GM18873 (cell line): ENCODE results near the gene P2RY6.

Source experiments
- ATAC-seq: cut with Tn5 transposase; IDR thresholded peaks from one replicate; pipeline ENCODE4 v1.9.1; 2021; ENCODE audit warnings: mild to moderate bottlenecking, moderate library complexity, moderate number of reproducible peaks; ENCODE audit not compliant: unreplicated experiment, low FRiP score

P2RY6 gene

DNA sequence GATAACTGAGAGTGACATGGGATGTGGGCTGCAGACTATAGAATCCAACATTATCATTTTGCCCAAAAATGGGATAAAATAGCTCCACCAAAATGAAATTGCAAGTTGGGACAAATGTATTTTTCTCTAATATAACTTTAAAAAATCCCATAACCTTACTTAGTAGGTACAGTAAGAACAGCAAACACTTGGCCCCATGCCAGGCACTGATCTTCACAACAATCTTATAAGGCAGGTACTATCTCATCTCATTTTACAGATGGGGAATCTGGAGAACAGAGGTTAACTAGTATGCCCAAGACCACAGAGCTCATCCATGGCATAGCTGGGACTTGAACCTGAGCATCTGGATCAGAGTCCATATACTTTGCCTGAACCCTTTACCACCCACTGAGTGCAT is 22.5 kb downstream of the P2RY6 start:
- ATAC-seq: no peak

DNA sequence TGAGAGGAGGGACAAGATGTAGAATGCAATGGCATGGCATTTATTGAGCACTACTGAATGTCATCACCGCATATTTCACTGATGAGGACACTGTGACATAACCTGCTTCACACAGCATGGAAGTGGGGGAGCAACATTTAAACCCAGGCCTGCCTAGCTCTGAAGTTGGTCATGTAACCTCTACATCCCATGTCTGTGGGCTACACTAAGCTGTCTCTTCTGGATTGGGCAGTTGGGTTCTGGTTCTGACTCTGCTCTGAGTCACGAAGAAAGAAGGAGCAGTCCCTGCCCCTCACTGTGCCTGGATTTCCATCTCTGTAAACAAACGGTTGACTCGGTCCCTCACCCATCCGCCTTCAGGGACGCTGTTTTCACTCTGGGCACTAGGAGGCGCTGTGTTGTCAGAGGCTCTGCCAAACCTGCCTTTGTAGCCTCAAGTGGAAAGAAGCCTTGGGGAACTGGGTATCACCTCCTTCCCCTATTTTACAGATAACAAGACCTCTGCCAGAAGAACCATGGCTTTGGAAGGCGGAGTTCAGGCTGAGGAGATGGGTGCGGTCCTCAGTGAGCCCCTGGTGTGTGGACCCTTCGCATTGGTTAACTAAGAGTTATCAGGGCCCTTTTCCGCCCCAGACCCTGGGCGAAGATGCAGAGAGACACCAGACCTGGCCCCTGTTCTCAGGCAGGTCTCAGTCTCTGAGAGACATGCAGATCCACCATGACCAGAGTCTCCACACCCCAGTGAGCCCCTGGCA is 23.3 kb downstream of the P2RY6 start:
- no peak for ATAC-seq

GRCh38 chr11:73295996-73296318 is 23.8 kb downstream of the P2RY6 start:
- no peak for ATAC-seq

DNA sequence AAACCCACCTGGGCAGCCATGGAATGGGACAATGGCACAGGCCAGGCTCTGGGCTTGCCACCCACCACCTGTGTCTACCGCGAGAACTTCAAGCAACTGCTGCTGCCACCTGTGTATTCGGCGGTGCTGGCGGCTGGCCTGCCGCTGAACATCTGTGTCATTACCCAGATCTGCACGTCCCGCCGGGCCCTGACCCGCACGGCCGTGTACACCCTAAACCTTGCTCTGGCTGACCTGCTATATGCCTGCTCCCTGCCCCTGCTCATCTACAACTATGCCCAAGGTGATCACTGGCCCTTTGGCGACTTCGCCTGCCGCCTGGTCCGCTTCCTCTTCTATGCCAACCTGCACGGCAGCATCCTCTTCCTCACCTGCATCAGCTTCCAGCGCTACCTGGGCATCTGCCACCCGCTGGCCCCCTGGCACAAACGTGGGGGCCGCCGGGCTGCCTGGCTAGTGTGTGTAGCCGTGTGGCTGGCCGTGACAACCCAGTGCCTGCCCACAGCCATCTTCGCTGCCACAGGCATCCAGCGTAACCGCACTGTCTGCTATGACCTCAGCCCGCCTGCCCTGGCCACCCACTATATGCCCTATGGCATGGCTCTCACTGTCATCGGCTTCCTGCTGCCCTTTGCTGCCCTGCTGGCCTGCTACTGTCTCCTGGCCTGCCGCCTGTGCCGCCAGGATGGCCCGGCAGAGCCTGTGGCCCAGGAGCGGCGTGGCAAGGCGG is 24.5 kb downstream of the P2RY6 start:
- no peak for ATAC-seq

GRCh38 chr11:73297231-73297590 is 25.1 kb downstream of the P2RY6 start:
- ATAC-seq: no peak

DNA sequence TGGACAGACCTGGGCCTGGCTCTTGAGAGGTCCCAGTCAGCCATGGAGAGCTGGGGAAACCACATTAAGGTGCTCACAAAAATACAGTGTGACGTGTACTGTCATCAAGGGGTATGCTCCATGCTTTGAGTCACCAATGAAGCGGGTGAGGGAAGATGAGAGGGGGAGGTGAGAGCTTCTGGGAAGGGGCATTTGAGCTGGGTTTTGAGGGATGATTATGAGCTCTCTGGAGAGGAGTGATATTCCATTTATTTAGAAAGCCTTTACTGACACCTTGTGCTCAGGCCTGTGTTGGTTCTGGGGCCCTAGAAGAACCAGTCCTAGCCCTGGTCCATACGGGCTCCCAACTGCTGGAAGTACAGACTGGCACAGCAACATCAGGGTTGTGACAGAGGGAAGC is 25.6 kb downstream of the P2RY6 start:
- no peak for ATAC-seq

- ATAC-seq: no peak
These were observed 26.1 kb downstream of the P2RY6 start for GRCh38 chr11:73298233-73298632.

DNA sequence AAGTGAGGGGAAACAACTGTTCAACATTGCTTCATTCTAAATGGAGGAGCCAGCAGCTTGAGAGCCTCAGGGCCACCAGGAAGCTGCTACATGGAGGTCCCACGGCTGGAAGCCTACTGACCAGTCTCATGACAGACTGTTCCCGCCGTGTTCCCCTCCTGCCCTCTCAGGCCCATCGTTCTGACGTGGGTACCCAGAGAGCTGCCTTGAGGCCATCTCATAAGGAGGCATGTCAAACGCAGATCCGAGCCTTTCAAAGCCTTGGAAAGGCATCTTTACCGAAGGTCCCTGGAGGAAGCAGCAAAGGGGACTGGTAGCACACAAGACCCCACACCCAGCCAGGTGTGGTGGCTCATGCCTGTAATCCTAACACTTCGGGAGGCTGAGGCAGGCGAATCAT is 27.6 kb downstream of the P2RY6 start:
- ATAC-seq: no peak

DNA sequence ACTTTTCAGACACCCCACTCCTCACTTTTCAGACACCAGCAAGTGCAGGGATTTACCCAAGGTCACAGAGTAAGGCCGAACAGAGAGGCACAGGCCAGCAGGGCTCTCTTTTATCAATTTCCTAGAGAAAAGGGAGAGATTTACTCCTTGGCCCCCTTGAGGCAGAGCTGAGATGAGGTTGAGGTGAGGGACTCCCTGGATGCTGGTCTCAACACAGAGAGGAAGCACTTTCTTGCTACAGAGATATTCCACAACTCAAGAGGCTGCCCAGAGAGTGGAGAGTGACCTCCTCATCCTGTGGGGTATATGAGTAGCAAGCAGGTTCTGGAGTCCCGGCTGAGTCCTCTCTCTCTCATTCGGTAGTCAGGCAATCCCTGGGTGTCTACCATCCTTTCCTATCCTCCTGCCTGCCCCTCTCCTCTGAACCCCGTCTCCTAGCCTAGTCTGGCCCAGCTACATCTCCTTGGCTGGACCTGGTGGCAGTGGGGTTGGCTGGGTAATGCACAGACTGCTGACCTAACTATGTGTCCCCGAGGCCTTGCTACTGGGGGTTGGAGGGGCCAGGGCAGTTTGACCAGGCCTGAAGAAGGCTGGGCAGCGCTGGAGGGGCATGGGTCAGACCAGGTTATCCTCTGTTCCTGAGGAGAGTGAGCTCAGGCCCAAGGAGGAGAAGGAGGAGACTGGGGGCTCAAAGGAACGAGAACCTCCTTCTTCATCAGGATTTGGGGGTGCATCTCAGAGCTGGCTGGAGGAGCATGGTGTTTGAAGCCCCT is 34.1 kb downstream of the P2RY6 start:
- no peak for ATAC-seq

GRCh38 chr11:73306977-73307322 is 34.8 kb downstream of the P2RY6 start:
- ATAC-seq: no peak

- no peak for ATAC-seq
These were observed 35.3 kb downstream of the P2RY6 start for GRCh38 chr11:73307323-73308002.

DNA sequence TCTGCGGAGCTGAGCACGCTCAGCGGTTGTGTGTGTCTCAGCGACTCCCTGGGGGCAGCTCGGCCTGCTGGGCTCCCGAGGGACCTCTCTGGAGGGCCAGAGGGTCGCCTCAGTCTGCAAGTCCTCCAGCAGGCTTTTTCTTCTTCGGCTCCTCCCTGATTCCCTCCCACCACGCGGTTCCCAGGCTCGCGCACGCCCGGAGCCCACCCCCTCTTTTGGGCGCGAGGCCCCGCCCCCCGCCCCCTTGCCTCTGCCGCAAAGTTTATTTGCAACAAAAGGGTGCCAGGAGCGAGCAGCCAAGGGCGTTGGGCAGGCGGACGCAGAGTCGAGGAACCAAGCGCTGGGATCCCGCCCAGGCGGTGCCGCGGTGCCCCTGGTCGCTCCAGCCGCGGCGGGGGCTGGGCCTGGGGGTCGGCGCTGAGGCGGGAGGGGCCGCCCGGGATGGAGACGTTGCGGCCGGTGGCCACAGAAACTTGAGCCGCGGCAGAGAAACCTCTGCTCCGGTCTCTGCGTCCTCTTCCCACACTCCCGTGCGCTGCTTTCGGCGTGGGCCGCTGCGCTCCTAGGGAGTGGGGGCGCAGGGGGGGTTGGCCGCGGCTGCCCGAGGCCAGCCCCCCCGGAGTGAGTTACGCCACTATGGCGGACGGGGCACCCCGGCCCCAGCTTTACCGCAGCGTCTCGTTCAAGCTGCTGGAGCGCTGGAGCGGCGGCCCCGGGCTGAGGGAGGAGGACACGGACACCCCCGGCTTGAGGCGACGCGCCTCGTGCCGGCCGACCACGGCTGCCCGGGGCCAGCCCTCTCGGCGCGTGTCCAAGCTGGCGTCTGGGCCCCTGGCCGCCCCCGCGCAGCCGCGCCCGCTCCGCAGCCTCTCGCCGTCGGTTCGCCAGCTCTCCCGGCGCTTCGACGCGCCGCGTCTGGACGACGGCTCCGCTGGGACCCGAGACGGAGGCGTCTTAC is 36.1 kb downstream of the P2RY6 start, which contains the start of gene ARHGEF17:
ARHGEF17 (plus strand) TSS at position 274 of the 958 bp plus-strand sequence; CDS start at position 637, 363 bp downstream.
- ATAC-seq: no peak

DNA sequence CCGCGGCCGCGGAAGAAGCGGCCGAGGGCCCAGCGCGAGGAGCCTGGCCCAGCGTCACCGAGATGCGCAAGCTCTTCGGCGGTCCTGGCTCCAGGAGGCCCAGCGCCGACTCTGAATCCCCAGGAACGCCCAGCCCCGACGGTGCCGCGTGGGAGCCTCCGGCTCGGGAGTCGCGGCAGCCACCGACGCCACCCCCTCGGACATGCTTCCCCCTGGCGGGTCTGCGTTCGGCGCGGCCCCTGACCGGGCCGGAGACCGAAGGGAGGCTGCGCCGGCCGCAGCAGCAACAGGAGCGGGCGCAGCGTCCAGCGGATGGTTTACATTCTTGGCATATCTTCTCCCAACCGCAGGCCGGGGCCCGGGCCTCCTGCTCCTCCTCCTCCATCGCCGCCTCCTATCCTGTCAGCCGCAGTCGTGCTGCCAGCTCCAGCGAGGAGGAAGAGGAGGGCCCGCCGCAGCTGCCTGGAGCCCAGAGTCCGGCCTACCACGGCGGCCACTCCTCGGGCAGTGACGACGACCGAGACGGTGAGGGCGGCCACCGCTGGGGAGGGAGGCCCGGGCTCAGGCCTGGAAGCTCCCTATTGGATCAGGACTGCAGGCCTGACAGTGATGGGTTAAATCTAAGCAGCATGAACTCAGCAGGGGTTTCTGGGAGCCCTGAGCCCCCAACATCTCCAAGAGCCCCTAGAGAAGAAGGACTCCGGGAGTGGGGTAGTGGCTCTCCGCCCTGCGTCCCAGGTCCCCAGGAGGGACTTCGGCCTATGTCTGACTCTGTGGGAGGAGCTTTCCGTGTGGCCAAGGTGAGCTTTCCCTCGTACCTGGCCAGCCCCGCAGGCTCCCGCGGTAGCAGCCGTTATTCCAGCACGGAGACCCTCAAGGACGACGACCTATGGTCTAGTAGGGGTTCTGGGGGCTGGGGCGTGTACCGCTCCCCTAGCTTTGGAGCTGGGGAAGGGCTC is 37.1 kb downstream of the P2RY6 start:
- ATAC-seq: no peak

GRCh38 chr11:73310076-73310475 is 37.9 kb downstream of the P2RY6 start:
- ATAC-seq: no peak

- ATAC-seq: no peak
These were observed 38.7 kb downstream of the P2RY6 start for GRCh38 chr11:73310661-73311393.

DNA sequence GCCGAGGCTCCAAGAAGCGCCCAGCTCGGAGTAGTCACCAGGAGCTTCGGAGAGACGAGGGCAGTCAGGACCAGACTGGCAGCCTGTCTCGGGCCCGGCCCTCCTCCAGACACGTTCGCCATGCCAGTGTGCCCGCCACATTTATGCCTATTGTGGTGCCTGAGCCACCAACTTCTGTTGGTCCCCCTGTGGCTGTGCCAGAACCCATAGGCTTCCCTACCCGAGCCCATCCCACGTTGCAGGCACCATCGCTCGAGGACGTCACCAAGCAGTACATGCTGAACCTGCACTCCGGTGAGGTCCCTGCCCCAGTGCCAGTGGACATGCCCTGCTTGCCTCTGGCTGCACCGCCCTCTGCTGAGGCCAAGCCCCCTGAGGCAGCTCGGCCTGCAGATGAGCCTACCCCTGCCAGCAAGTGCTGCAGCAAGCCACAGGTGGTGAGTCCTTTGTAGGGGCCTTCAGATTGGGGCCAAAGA is 39.3 kb downstream of the P2RY6 start:
- no peak for ATAC-seq

GRCh38 chr11:73312036-73312435 is 39.9 kb downstream of the P2RY6 start:
- ATAC-seq: no peak

DNA sequence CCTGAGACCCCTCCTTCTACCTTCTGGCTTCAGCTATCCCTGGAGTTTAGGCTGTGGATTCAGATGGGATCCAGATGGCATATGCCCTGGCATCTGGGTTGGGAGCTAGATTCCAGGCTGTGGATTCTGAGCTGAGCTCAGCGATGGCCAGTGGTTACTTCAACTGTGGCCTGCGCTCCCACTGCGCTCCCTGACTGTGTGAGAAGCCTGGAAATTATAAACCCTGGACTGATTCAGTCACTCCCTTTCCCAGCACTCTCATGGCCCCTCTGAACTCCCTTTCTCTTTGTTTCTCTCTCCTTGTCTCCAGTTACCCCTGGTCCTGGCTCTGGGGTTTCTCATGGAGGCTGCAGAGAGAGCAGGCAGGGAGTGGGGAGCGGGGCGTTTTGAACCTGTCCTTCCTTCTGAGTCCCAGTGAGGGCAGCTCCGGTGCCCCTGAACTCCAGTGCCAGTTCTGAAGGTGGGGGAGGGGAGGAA is 40.8 kb downstream of the P2RY6 start:
- no peak for ATAC-seq
